HG03469 (cell line): Measurements from ENCODE around the gene NTM.

Experiments
- ATAC-seq: cut with Tn5 transposase; IDR thresholded peaks from one replicate; pipeline ENCODE4 v1.9.1; 2021; ENCODE audit warnings: mild to moderate bottlenecking, moderate library complexity, moderate number of reproducible peaks; ENCODE audit not compliant: unreplicated experiment

The NTM gene

GRCh38 chr11:132075447-132075846, 705.0 kb downstream of the NTM start:
- ATAC-seq = no peak

GRCh38 chr11:132077416-132077815, 707.0 kb downstream of the NTM start:
- no peak for ATAC-seq

GRCh38 chr11:132078264-132079076, 708.1 kb downstream of the NTM start:
- ATAC-seq = no peak

- ATAC-seq = no peak
Measured at GRCh38 chr11:132080127-132080526, 709.7 kb downstream of the NTM start.

GRCh38 chr11:132082566-132082965, 712.2 kb downstream of the NTM start:
- no peak for ATAC-seq

- ATAC-seq = no peak
Measured at GRCh38 chr11:132084433-132084832, 714.0 kb downstream of the NTM start.

GRCh38 chr11:132087148-132087547, 716.7 kb downstream of the NTM start:
- ATAC-seq = no peak

- ATAC-seq = no peak
Measured at GRCh38 chr11:132088551-132088950, 718.1 kb downstream of the NTM start.

GRCh38 chr11:132093536-132094259, 723.3 kb downstream of the NTM start:
- no peak for ATAC-seq

GRCh38 chr11:132094598-132094997, 724.2 kb downstream of the NTM start:
- no peak for ATAC-seq

- no peak for ATAC-seq
Measured at GRCh38 chr11:132095230-132096131, 725.1 kb downstream of the NTM start.

GRCh38 chr11:132096132-132096825, 725.9 kb downstream of the NTM start:
- no peak for ATAC-seq

GRCh38 chr11:132099692-132100091, 729.3 kb downstream of the NTM start:
- no peak for ATAC-seq

GRCh38 chr11:132100583-132100982, 730.2 kb downstream of the NTM start:
- ATAC-seq = no peak

- no peak for ATAC-seq
Measured at GRCh38 chr11:132101881-132102280, 731.5 kb downstream of the NTM start.

GRCh38 chr11:132103021-132103420, 732.6 kb downstream of the NTM start:
- no peak for ATAC-seq

- no peak for ATAC-seq
Measured at GRCh38 chr11:132106096-132106982, 735.9 kb downstream of the NTM start.

- no peak for ATAC-seq
Measured at GRCh38 chr11:132111316-132111715, 740.9 kb downstream of the NTM start.

GRCh38 chr11:132111838-132112237, 741.4 kb downstream of the NTM start:
- no peak for ATAC-seq

- ATAC-seq = no peak
Measured at GRCh38 chr11:132112846-132113245, 742.4 kb downstream of the NTM start.
